ENCODE measurements around the gene UBE2N.

Gene UBE2N

GRCh38 chr12:93482721-93483120 lies 41.0 kb upstream of the UBE2N start:
- Histone ChIP-seq H2BK15ac (ENCODE audit: low read depth, poor library complexity, severe bottlenecking) (no peak overlapping the region), H3K79me1 (replicated peaks; ENCODE audit: low read length, poor library complexity, severe bottlenecking) (peaks cover 23% of the 10 kb centered on the region), H4K8ac (ENCODE audit: low read length) (no peak overlapping the region), H3K23ac (ENCODE audit: low read length in 2 of 2) (no peak overlapping the region), H3K14ac (ENCODE audit: low read length in 2 of 2) (peak overlapping the region in 1 of 2 experiments; percentile 8), H2AK5ac (ENCODE audit: low read length, severe bottlenecking) (no peak overlapping the region), H3K4me3 (ENCODE audit: insufficient read depth in 1 of 2, low read depth in 1 of 2, low read length in 2 of 2) (no peak overlapping the region), H3K4ac (ENCODE audit: low read depth in 1 of 2, low read length in 2 of 2) (no peak overlapping the region), H2BK120ac (ENCODE audit: low read depth, low read length) (no peak overlapping the region), H2AFZ (ENCODE audit: low read depth, low read length) (no peak overlapping the region), H3K36me3 (ENCODE audit: control insufficient read depth in 1 of 2, insufficient read depth in 2 of 2, low read depth in 1 of 2, low read length in 2 of 2) (peaks cover 26 to 80% of the 10 kb centered on the region in 2 experiments), H3K4me1 (ENCODE audit: control insufficient read depth, insufficient read depth, low read depth, low read length) (peaks cover 8% of the 10 kb centered on the region), H2BK12ac (ENCODE audit: low read length in 2 of 2) (no peak overlapping the region), H3K4me2 (ENCODE audit: low read length, poor library complexity, severe bottlenecking) (no peak overlapping the region), H3K27me3 (ENCODE audit: control insufficient read depth in 1 of 2, insufficient read depth in 1 of 2, low read length in 2 of 2) (no peaks in the 10 kb centered on the region), H4K91ac (ENCODE audit: low read length) (no peak overlapping the region), H3K27ac (ENCODE audit: low read length, poor library complexity, severe bottlenecking) (no peak overlapping the region), H3K9ac (ENCODE audit: low read length) (no peak overlapping the region), H3K9me3 (ENCODE audit: control insufficient read depth, low read length) (no peaks in the 10 kb centered on the region), H2BK5ac (ENCODE audit: low read depth, low read length, poor library complexity, severe bottlenecking) (no peak overlapping the region), H3K18ac (ENCODE audit: low read depth in 1 of 2, low read length in 2 of 2) (no peak overlapping the region)
- WGBS = 100% methylated on average over 5 of the region's 5 CpGs
- DNase-seq = no peak

- DNase-seq = no peak
- H3K4me2 ChIP-seq (ENCODE audit: low read length, poor library complexity, severe bottlenecking) = no peak overlapping the region
- H2AK5ac ChIP-seq (ENCODE audit: low read length, severe bottlenecking) = no peak overlapping the region
- no peak overlapping the region for H2BK12ac ChIP-seq (ENCODE audit: low read length in 2 of 2)
- H2BK5ac ChIP-seq (ENCODE audit: low read depth, low read length, poor library complexity, severe bottlenecking) = no peak overlapping the region
- no peak overlapping the region for H4K8ac ChIP-seq (ENCODE audit: low read length)
- H3K14ac ChIP-seq (ENCODE audit: low read length in 2 of 2) = no peak overlapping the region
- no peaks in the 10 kb centered on the region for H3K4me1 ChIP-seq (ENCODE audit: control insufficient read depth, insufficient read depth, low read depth, low read length)
- H3K27ac ChIP-seq (ENCODE audit: low read length, poor library complexity, severe bottlenecking) = no peak overlapping the region
- H2AFZ ChIP-seq (ENCODE audit: low read depth, low read length) = no peak overlapping the region
- H2BK120ac ChIP-seq (ENCODE audit: low read depth, low read length) = no peak overlapping the region
- no peaks in the 10 kb centered on the region for H3K9me3 ChIP-seq (ENCODE audit: control insufficient read depth, low read length)
- H3K18ac ChIP-seq (ENCODE audit: low read depth in 1 of 2, low read length in 2 of 2) = no peak overlapping the region
- H3K79me1 ChIP-seq (replicated peaks; ENCODE audit: low read length, poor library complexity, severe bottlenecking) = peaks cover 19% of the 10 kb centered on the region
- no peak overlapping the region for H3K4me3 ChIP-seq (ENCODE audit: insufficient read depth in 1 of 2, low read depth in 1 of 2, low read length in 2 of 2)
- H4K91ac ChIP-seq (ENCODE audit: low read length) = no peak overlapping the region
- peaks cover 25 to 54% of the 10 kb centered on the region in 2 experiments for H3K36me3 ChIP-seq (ENCODE audit: control insufficient read depth in 1 of 2, insufficient read depth in 2 of 2, low read depth in 1 of 2, low read length in 2 of 2)
- H3K27me3 ChIP-seq (ENCODE audit: control insufficient read depth in 1 of 2, insufficient read depth in 1 of 2, low read length in 2 of 2) = no peaks in the 10 kb centered on the region
- H2BK15ac ChIP-seq (ENCODE audit: low read depth, poor library complexity, severe bottlenecking) = no peak overlapping the region
- no peak overlapping the region for H3K23ac ChIP-seq (ENCODE audit: low read length in 2 of 2)
- H3K4ac ChIP-seq (ENCODE audit: low read depth in 1 of 2, low read length in 2 of 2) = no peak overlapping the region
- H3K9ac ChIP-seq (ENCODE audit: low read length) = no peak overlapping the region
These were observed 34.8 kb upstream of the UBE2N start for GRCh38 chr12:93476555-93476954.

GRCh38 chr12:93469386-93469785 lies 27.6 kb upstream of the UBE2N start:
- Histone ChIP-seq H2BK120ac (ENCODE audit: low read depth, low read length) (no peak overlapping the region), H2BK5ac (ENCODE audit: low read depth, low read length, poor library complexity, severe bottlenecking) (no peak overlapping the region), H3K27ac (ENCODE audit: low read length, poor library complexity, severe bottlenecking) (no peak overlapping the region), H3K4me1 (ENCODE audit: control insufficient read depth, insufficient read depth, low read depth, low read length) (peaks cover 1% of the 10 kb centered on the region), H3K4me3 (ENCODE audit: insufficient read depth in 1 of 2, low read depth in 1 of 2, low read length in 2 of 2) (no peak overlapping the region), H3K4ac (ENCODE audit: low read depth in 1 of 2, low read length in 2 of 2) (no peak overlapping the region), H3K9me3 (ENCODE audit: control insufficient read depth, low read length) (no peaks in the 10 kb centered on the region), H2AFZ (ENCODE audit: low read depth, low read length) (no peak overlapping the region), H3K9ac (ENCODE audit: low read length) (no peak overlapping the region), H3K27me3 (ENCODE audit: control insufficient read depth in 1 of 2, insufficient read depth in 1 of 2, low read length in 2 of 2) (no peaks in the 10 kb centered on the region), H3K36me3 (ENCODE audit: control insufficient read depth in 1 of 2, insufficient read depth in 2 of 2, low read depth in 1 of 2, low read length in 2 of 2) (peaks cover 5 to 28% of the 10 kb centered on the region in 2 experiments), H2BK12ac (ENCODE audit: low read length in 2 of 2) (no peak overlapping the region), H3K79me1 (replicated peaks; ENCODE audit: low read length, poor library complexity, severe bottlenecking) (peaks cover 8% of the 10 kb centered on the region), H4K91ac (ENCODE audit: low read length) (no peak overlapping the region), H3K4me2 (ENCODE audit: low read length, poor library complexity, severe bottlenecking) (no peak overlapping the region), H3K14ac (ENCODE audit: low read length in 2 of 2) (no peak overlapping the region), H4K8ac (ENCODE audit: low read length) (no peak overlapping the region), H3K23ac (ENCODE audit: low read length in 2 of 2) (no peak overlapping the region), H3K18ac (ENCODE audit: low read depth in 1 of 2, low read length in 2 of 2) (no peak overlapping the region), H2BK15ac (ENCODE audit: low read depth, poor library complexity, severe bottlenecking) (no peak overlapping the region), H2AK5ac (ENCODE audit: low read length, severe bottlenecking) (no peak overlapping the region)
- no peak for DNase-seq

- H3K9ac ChIP-seq (ENCODE audit: low read length) = peak overlapping the region; percentile 95
- H2BK5ac ChIP-seq (ENCODE audit: low read depth, low read length, poor library complexity, severe bottlenecking) = no peak overlapping the region
- no peak overlapping the region for H2BK12ac ChIP-seq (ENCODE audit: low read length in 2 of 2)
- H3K23ac ChIP-seq (ENCODE audit: low read length in 2 of 2) = no peak overlapping the region
- H3K9me3 ChIP-seq (ENCODE audit: control insufficient read depth, low read length) = no peaks in the 10 kb centered on the region
- peak overlapping the region; percentile 5 for H2AK5ac ChIP-seq (ENCODE audit: low read length, severe bottlenecking)
- peaks cover 1% of the 10 kb centered on the region for H3K4me1 ChIP-seq (ENCODE audit: control insufficient read depth, insufficient read depth, low read depth, low read length)
- H3K14ac ChIP-seq (ENCODE audit: low read length in 2 of 2) = no peak overlapping the region
- DNase-seq = no peak
- H2BK120ac ChIP-seq (ENCODE audit: low read depth, low read length) = no peak overlapping the region
- H4K91ac ChIP-seq (ENCODE audit: low read length) = no peak overlapping the region
- no peak overlapping the region for H2BK15ac ChIP-seq (ENCODE audit: low read depth, poor library complexity, severe bottlenecking)
- H3K27ac ChIP-seq (ENCODE audit: low read length, poor library complexity, severe bottlenecking) = no peak overlapping the region
- H2AFZ ChIP-seq (ENCODE audit: low read depth, low read length) = no peak overlapping the region
- H3K18ac ChIP-seq (ENCODE audit: low read depth in 1 of 2, low read length in 2 of 2) = peak overlapping the region in 1 of 2 experiments; percentile 72
- H3K79me1 ChIP-seq (replicated peaks; ENCODE audit: low read length, poor library complexity, severe bottlenecking) = peaks cover 3% of the 10 kb centered on the region
- peak overlapping the region; percentile 80 to 95 for H3K4me3 ChIP-seq (ENCODE audit: insufficient read depth in 1 of 2, low read depth in 1 of 2, low read length in 2 of 2)
- no peaks in the 10 kb centered on the region for H3K27me3 ChIP-seq (ENCODE audit: control insufficient read depth in 1 of 2, insufficient read depth in 1 of 2, low read length in 2 of 2)
- H4K8ac ChIP-seq (ENCODE audit: low read length) = no peak overlapping the region
- under 1% methylated on average over 6 of the region's 7 CpGs for WGBS
- H3K4ac ChIP-seq (ENCODE audit: low read depth in 1 of 2, low read length in 2 of 2) = peak overlapping the region in 1 of 2 experiments; percentile 60
- peak overlapping the region; percentile 69 for H3K4me2 ChIP-seq (ENCODE audit: low read length, poor library complexity, severe bottlenecking)
- peaks cover 0 to 20% of the 10 kb centered on the region in 2 experiments for H3K36me3 ChIP-seq (ENCODE audit: control insufficient read depth in 1 of 2, insufficient read depth in 2 of 2, low read depth in 1 of 2, low read length in 2 of 2)
These were observed 26.2 kb upstream of the UBE2N start for GRCh38 chr12:93468008-93468371.
